Astrocyte (in vitro differentiated cells and primary cell): Measurements from ENCODE around the gene FAM81A.

Experiments
- CTCF ChIP-seq: IDR thresholded peaks from 2 replicates; pipeline ENCODE4 v1.5.1; 2011; ENCODE audit warnings: low read depth, mild to moderate bottlenecking, inconsistent platforms, low read length, moderate library complexity; ENCODE audit not compliant: insufficient read depth
- EZH2 ChIP-seq: IDR thresholded peaks from 2 replicates; pipeline ENCODE4 v1.6.1; 2012; ENCODE audit warnings: mild to moderate bottlenecking, low read length, inconsistent platforms; ENCODE audit not compliant: insufficient read depth

- TF ChIP-seq CTCF, result no peak
- TF ChIP-seq EZH2, result no peak
Measured at GRCh38 chr15:59394166-59394661, 43.8 kb upstream of the FAM81A start.
